Measurements from ENCODE around the gene MEST. TPM values are rescaled to one million over a fixed set of nuclear protein-coding genes. Genes with fewer than 3 reads are reported as not detected.
A peak's percentile ranks its signal among the peaks of the same experiment; 100 is the strongest.

The MEST gene
- total and polyA plus RNA-seq, 2 of the 13 experiments (the other 11 are each of a cell fraction or from before 2014, with no cell fraction given), result 49.5 to 54.6 TPM

GRCh38 chr7:130471974-130472373 lies 19.9 kb upstream of the MEST start:
- TF ChIP-seq KLF6 (CRISPR knock-in tag; IDR thresholded peaks at IDR 0.05), result no peak
- peak; percentile 69 for TF ChIP-seq HNRNPK (IDR thresholded peaks at IDR 0.05; ENCODE audit: low read depth, low read length, poor library complexity, severe bottlenecking)
- no peak for TF ChIP-seq BCL3 (CRISPR knock-in tag; IDR thresholded peaks at IDR 0.05)
- H4K20me1 ChIP-seq (ENCODE audit: insufficient read depth, low read length), result no peaks in the 10 kb centered on the region
- WGBS (ENCODE audit: low lambda C conversion rate), result 2% methylated on average over 2 of the region's 2 CpGs
- intact Hi-C loops (cut with micrococcal nuclease; ENCODE audit: unreplicated experiment) (no loop called here), in situ Hi-C loops (cut with HindIII; ENCODE audit: extremely low pct_ligation_motif_present, low pct_unique_long_range_greater_than_20kb) (no loop called here)
- ATAC-seq, result no peak
- H3K9me3 ChIP-seq (ENCODE audit: low read length), result no peaks in the 10 kb centered on the region
- H3K4me2 ChIP-seq (ENCODE audit: low read depth, low read length), result no peak overlapping the region
- H3K4me1 ChIP-seq (ENCODE audit: insufficient read depth, low read length), result no peaks in the 10 kb centered on the region
- H3K27me3 ChIP-seq (ENCODE audit: control insufficient read depth in 1 of 2, insufficient read depth in 2 of 2, low read length in 2 of 2), result peaks cover 0 to 15% of the 10 kb centered on the region in 2 experiments; a peak in 1 of 5 replicates
- CTCF ChIA-PET (ENCODE audit: low intra/inter-chr PET ratio, low total read pairs), result no interaction called here
- no peak overlapping the region for H3K27ac ChIP-seq (ENCODE audit: extremely low read length, insufficient read depth, low read length)
- H3K4me3 ChIP-seq (replicated peaks in 1 of 3; ENCODE audit: insufficient read depth in 1 of 3, low read depth in 2 of 3, low read length in 3 of 3), result no peak overlapping the region
- no peak overlapping the region for H2AFZ ChIP-seq (ENCODE audit: low read length)
- H3K79me2 ChIP-seq (ENCODE audit: insufficient read depth, low read length), result no peaks in the 10 kb centered on the region
- FAIRE-seq, result no peak
- no peak overlapping the region for H3K9ac ChIP-seq (ENCODE audit: insufficient read depth, low read depth, low read length)
- POLR2A ChIA-PET, result interaction anchor here (0.7 kb wide), 1 partner anchor 267 kb away, joined by 4 read pairs; the partner anchor contains the start of gene TMEM209
- no peak for DNase-seq (ENCODE audit: low spot score)
- H3K36me3 ChIP-seq (replicated peaks in 1 of 2; ENCODE audit: control insufficient read depth in 1 of 2, insufficient read depth in 2 of 2, low read length in 2 of 2), result no peaks in the 10 kb centered on the region
- no TSS peak for BruUV-seq (replicated peaks)

GRCh38 chr7:130473289-130473688 lies 18.6 kb upstream of the MEST start:
- no peak for ATAC-seq
- Histone ChIP-seq H3K9me3 (ENCODE audit: low read length) (peaks cover 4% of the 10 kb centered on the region; the same call in 1 of the 2 replicates), H3K36me3 (replicated peaks in 1 of 2; ENCODE audit: control insufficient read depth in 1 of 2, insufficient read depth in 2 of 2, low read length in 2 of 2) (no peaks in the 10 kb centered on the region), H3K4me1 (ENCODE audit: insufficient read depth, low read length) (no peaks in the 10 kb centered on the region), H3K4me3 (replicated peaks in 1 of 3; ENCODE audit: insufficient read depth in 1 of 3, low read depth in 2 of 3, low read length in 3 of 3) (no peak overlapping the region), H4K20me1 (ENCODE audit: insufficient read depth, low read length) (no peaks in the 10 kb centered on the region), H2AFZ (ENCODE audit: low read length) (no peak overlapping the region), H3K4me2 (ENCODE audit: low read depth, low read length) (no peak overlapping the region), H3K27ac (ENCODE audit: extremely low read length, insufficient read depth, low read length) (no peak overlapping the region), H3K27me3 (ENCODE audit: control insufficient read depth in 1 of 2, insufficient read depth in 2 of 2, low read length in 2 of 2) (peaks cover 0 to 15% of the 10 kb centered on the region in 2 experiments; a peak in 1 of 5 replicates), H3K79me2 (ENCODE audit: insufficient read depth, low read length) (no peaks in the 10 kb centered on the region), H3K9ac (ENCODE audit: insufficient read depth, low read depth, low read length) (no peak overlapping the region)
- ChIA-PET CTCF (ENCODE audit: low intra/inter-chr PET ratio, low total read pairs) (no interaction called here), POLR2A (no interaction called here)
- DNase-seq (ENCODE audit: low spot score), result no peak
- intact Hi-C loops (cut with micrococcal nuclease; ENCODE audit: unreplicated experiment) (no loop called here), in situ Hi-C loops (cut with HindIII; ENCODE audit: extremely low pct_ligation_motif_present, low pct_unique_long_range_greater_than_20kb) (no loop called here)
- BruUV-seq (replicated peaks), result no TSS peak
- TF ChIP-seq ZNF44 (CRISPR knock-in tag; IDR thresholded peaks at IDR 0.05) (no peak), ZMYM2 (CRISPR knock-in tag; IDR thresholded peaks at IDR 0.05) (no peak)
- no peak for FAIRE-seq
